Trophoblast cell (in vitro differentiated cells and primary cell): ENCODE data around the gene MAGI1.

Experiments used
- DNase-seq, 2 donors: peaks; one replicate each; pipeline ENCODE4 v3.0.0-alpha.2; 2016
- H2AFZ ChIP-seq: 2 replicates; pipeline ENCODE4 v1.6.1; 2013; ENCODE audit warnings: low read length, moderate library complexity, mild to moderate bottlenecking; ENCODE audit not compliant: insufficient read depth, poor library complexity
- H2AK5ac ChIP-seq: 2 replicates; pipeline ENCODE4 v1.6.1; 2013; ENCODE audit warnings: mild to moderate bottlenecking, low read length
- H2BK120ac ChIP-seq: 2 replicates; pipeline ENCODE4 v1.6.1; 2013; ENCODE audit warnings: low read length, mild to moderate bottlenecking, moderate library complexity; ENCODE audit not compliant: insufficient read depth, poor library complexity
- H2BK12ac ChIP-seq: 2 replicates; pipeline ENCODE4 v1.6.1; 2013; ENCODE audit warnings: mild to moderate bottlenecking, low read length, moderate library complexity
- H2BK5ac ChIP-seq: 2 replicates; pipeline ENCODE4 v1.6.1; 2013; ENCODE audit warnings: low read length, low read depth, moderate library complexity, mild to moderate bottlenecking; ENCODE audit not compliant: poor library complexity
- H3K14ac ChIP-seq: 2 replicates; pipeline ENCODE4 v1.6.1; 2013; ENCODE audit warnings: mild to moderate bottlenecking, low read length
- H3K18ac ChIP-seq: 2 replicates; pipeline ENCODE4 v1.6.1; 2013; ENCODE audit warnings: mild to moderate bottlenecking, low read length
- H3K23ac ChIP-seq: 2 replicates; pipeline ENCODE4 v1.6.1; 2013; ENCODE audit warnings: low read length
- H3K27ac ChIP-seq: 2 replicates; pipeline ENCODE4 v1.5.1; 2013; ENCODE audit warnings: low read depth, mild to moderate bottlenecking, inconsistent platforms, low read length, moderate library complexity
- H3K27me3 ChIP-seq: 2 replicates; pipeline ENCODE4 v1.6.1; 2013; ENCODE audit warnings: inconsistent platforms, mild to moderate bottlenecking, low read length, moderate library complexity; ENCODE audit not compliant: insufficient read depth
- H3K36me3 ChIP-seq, 2 experiments: 1 replicate in 1 of 2; 2 replicates in 1 of 2; pipeline ENCODE4 v1.6.1; 2013; ENCODE audit warnings: low read length in 2 of 2, mild to moderate bottlenecking in 2 of 2, moderate library complexity in 1 of 2; ENCODE audit not compliant: insufficient read depth in 2 of 2, control insufficient read depth in 1 of 2
- H3K4ac ChIP-seq: 2 replicates; pipeline ENCODE4 v1.6.1; 2013; ENCODE audit warnings: low read depth, mild to moderate bottlenecking, low read length, moderate library complexity
- H3K4me1 ChIP-seq, 2 experiments: 1 replicate in 1 of 2; 2 replicates in 1 of 2; pipeline ENCODE4 v1.6.1; 2013; ENCODE audit warnings: low read length in 2 of 2, mild to moderate bottlenecking in 2 of 2, moderate library complexity in 1 of 2; ENCODE audit not compliant: insufficient read depth in 2 of 2, control insufficient read depth in 1 of 2
- H3K4me2 ChIP-seq: 2 replicates; pipeline ENCODE4 v1.6.1; 2013; ENCODE audit warnings: inconsistent platforms, mild to moderate bottlenecking, low read length, moderate library complexity
- H3K4me3 ChIP-seq: 2 replicates; pipeline ENCODE4 v1.5.1; 2013; ENCODE audit warnings: mild to moderate bottlenecking, low read depth, low read length, inconsistent platforms
- H3K79me1 ChIP-seq: one replicate; pipeline ENCODE4 v1.6.1; 2013; ENCODE audit warnings: low read length
- H3K79me2 ChIP-seq: 2 replicates; pipeline ENCODE4 v1.6.1; 2013; ENCODE audit warnings: low read length, mild to moderate bottlenecking; ENCODE audit not compliant: control insufficient read depth, insufficient read depth, poor library complexity
- H3K9ac ChIP-seq: 2 replicates; pipeline ENCODE4 v1.6.1; 2013; ENCODE audit warnings: mild to moderate bottlenecking, low read length
- H3K9me3 ChIP-seq: 2 replicates; pipeline ENCODE4 v1.6.1; 2013; ENCODE audit warnings: low read depth, mild to moderate bottlenecking, control low read depth, inconsistent platforms, low read length; ENCODE audit not compliant: insufficient read depth
- H4K12ac ChIP-seq: 2 replicates; pipeline ENCODE4 v1.6.1; 2013; ENCODE audit warnings: low read depth, mild to moderate bottlenecking, low read length, moderate library complexity
- H4K8ac ChIP-seq: 2 replicates; pipeline ENCODE4 v1.6.1; 2013; ENCODE audit warnings: low read depth, mild to moderate bottlenecking, low read length, moderate library complexity
- H4K91ac ChIP-seq: one replicate; pipeline ENCODE4 v1.6.1; 2013; ENCODE audit warnings: low read depth, mild to moderate bottlenecking, low read length, moderate library complexity
- WGBS: extraction: QIAGEN DNeasy Blood & Tissue Kit; methylation state at CpG from one replicate; pipeline ENCODE4 v1.1.7; 2013; ENCODE audit warnings: missing lambda C conversion rate; ENCODE audit not compliant: insufficient read length, insufficient coverage; ENCODE audit errors: extremely low coverage; 5-methylcytosine and 5-hydroxymethylcytosine counted together

Gene MAGI1

GRCh38 chr3:66010348-66010738 lies 28.4 kb downstream of the MAGI1 start:
- Histone ChIP-seq H3K79me2 (no peaks in the 10 kb centered on the region), H4K12ac (no peak overlapping the region), H3K18ac (no peak overlapping the region), H3K27me3 (no peaks in the 10 kb centered on the region), H2AFZ (no peak overlapping the region), H3K23ac (no peak overlapping the region), H3K79me1 (no peaks in the 10 kb centered on the region), H3K9me3 (no peaks in the 10 kb centered on the region), H2BK120ac (no peak overlapping the region), H3K27ac (no peak overlapping the region), H3K9ac (no peak overlapping the region), H2BK5ac (no peak overlapping the region), H3K36me3 (no peaks in the 10 kb centered on the region), H3K4ac (no peak overlapping the region), H4K8ac (no peak overlapping the region), H4K91ac (no peak overlapping the region), H3K4me2 (no peak overlapping the region), H2AK5ac (no peak overlapping the region), H3K14ac (no peak overlapping the region), H3K4me1 (peaks cover 0 to 6% of the 10 kb centered on the region in 2 experiments), H3K4me3 (no peak overlapping the region), H2BK12ac (no peak overlapping the region)
- no peak for DNase-seq
- no CpG with 5 or more reads among the region's 4 CpGs for WGBS

- H3K27ac ChIP-seq = no peak overlapping the region
- H3K18ac ChIP-seq = no peak overlapping the region
- H4K91ac ChIP-seq = no peak overlapping the region
- no peak overlapping the region for H2BK12ac ChIP-seq
- H3K9ac ChIP-seq = no peak overlapping the region
- no peak overlapping the region for H2BK120ac ChIP-seq
- no peak overlapping the region for H3K14ac ChIP-seq
- no peaks in the 10 kb centered on the region for H3K79me1 ChIP-seq
- H2BK5ac ChIP-seq = no peak overlapping the region
- no peak for DNase-seq
- H3K27me3 ChIP-seq = no peaks in the 10 kb centered on the region
- no CpG with 5 or more reads among the region's 7 CpGs for WGBS
- no peak overlapping the region for H2AFZ ChIP-seq
- H2AK5ac ChIP-seq = no peak overlapping the region
- no peak overlapping the region for H4K12ac ChIP-seq
- no peaks in the 10 kb centered on the region for H3K79me2 ChIP-seq
- no peak overlapping the region for H3K4me2 ChIP-seq
- H4K8ac ChIP-seq = no peak overlapping the region
- no peak overlapping the region for H3K4me3 ChIP-seq
- no peaks in the 10 kb centered on the region for H3K4me1 ChIP-seq
- no peak overlapping the region for H3K4ac ChIP-seq
- H3K23ac ChIP-seq = no peak overlapping the region
- H3K9me3 ChIP-seq = no peaks in the 10 kb centered on the region
- H3K36me3 ChIP-seq = no peaks in the 10 kb centered on the region
Observed at GRCh38 chr3:66004244-66004643, 34.5 kb downstream of the MAGI1 start.

GRCh38 chr3:66001626-66002025 lies 37.1 kb downstream of the MAGI1 start:
- no peak overlapping the region for H2AK5ac ChIP-seq
- H2BK5ac ChIP-seq = no peak overlapping the region
- no peak overlapping the region for H2BK12ac ChIP-seq

GRCh38 chr3:66000506-66000905 lies 38.2 kb downstream of the MAGI1 start:
- Histone ChIP-seq H3K79me2 (no peaks in the 10 kb centered on the region), H3K9ac (no peak overlapping the region), H2AK5ac (no peak overlapping the region), H4K8ac (no peak overlapping the region), H4K12ac (no peak overlapping the region), H3K4me1 (peaks cover 4 to 13% of the 10 kb centered on the region in 2 experiments), H3K18ac (no peak overlapping the region), H2BK120ac (no peak overlapping the region), H3K4ac (no peak overlapping the region), H3K36me3 (no peaks in the 10 kb centered on the region), H4K91ac (no peak overlapping the region), H3K27ac (no peak overlapping the region), H3K27me3 (no peaks in the 10 kb centered on the region), H3K23ac (no peak overlapping the region), H3K9me3 (no peaks in the 10 kb centered on the region), H2BK12ac (no peak overlapping the region), H3K79me1 (no peaks in the 10 kb centered on the region), H2AFZ (no peak overlapping the region), H3K4me2 (no peak overlapping the region), H2BK5ac (no peak overlapping the region), H3K4me3 (no peak overlapping the region), H3K14ac (no peak overlapping the region)
- no peak for DNase-seq

More at GRCh38 chr3:66001626-66002025, 37.1 kb downstream of the MAGI1 start:
- no peak overlapping the region for H3K4me3 ChIP-seq
- H3K4ac ChIP-seq = no peak overlapping the region
- DNase-seq = no peak
- H3K79me1 ChIP-seq = no peaks in the 10 kb centered on the region
- no peak overlapping the region for H4K8ac ChIP-seq
- no peak overlapping the region for H3K23ac ChIP-seq
- no peak overlapping the region for H2BK120ac ChIP-seq
- no peaks in the 10 kb centered on the region for H3K27me3 ChIP-seq
- H2AFZ ChIP-seq = no peak overlapping the region
- no peaks in the 10 kb centered on the region for H3K9me3 ChIP-seq
- H3K36me3 ChIP-seq = no peaks in the 10 kb centered on the region
- H3K9ac ChIP-seq = no peak overlapping the region
- H4K12ac ChIP-seq = no peak overlapping the region
- no peak overlapping the region for H4K91ac ChIP-seq
- no peak overlapping the region for H3K14ac ChIP-seq
- H3K4me1 ChIP-seq = peaks cover 4 to 8% of the 10 kb centered on the region in 2 experiments
- no peak overlapping the region for H3K18ac ChIP-seq
- no peak overlapping the region for H3K4me2 ChIP-seq
- no peak overlapping the region for H3K27ac ChIP-seq
- no CpG with 5 or more reads among the region's 3 CpGs for WGBS
- H3K79me2 ChIP-seq = no peaks in the 10 kb centered on the region
